GOT3 (cell line): ENCODE data around the gene EXOC6B.
"Not testable (repeated sequence)": the region's sequence is repeated elsewhere in the genome, so short reads cannot be mapped to it uniquely, and the experiment has no call there.

ENCODE experiments used
- DNase-seq: peaks from one replicate; lab custom pipeline; 2025; ENCODE audit warnings: mixed read lengths; lab: John Stamatoyannopoulos, UW

EXOC6B gene

GRCh38 chr2:72427022-72427861, 398.6 kb downstream of the EXOC6B start:
- no peak for DNase-seq

- no peak for DNase-seq
Observed at GRCh38 chr2:72425996-72426395, 399.8 kb downstream of the EXOC6B start.

- DNase-seq, result no peak
Observed at GRCh38 chr2:72423756-72424155, 402.1 kb downstream of the EXOC6B start.

- DNase-seq, result not testable (repeated sequence)
Observed at GRCh38 chr2:72421771-72422379, 404.0 kb downstream of the EXOC6B start.

- no peak for DNase-seq
Observed at GRCh38 chr2:72415781-72416475, 409.9 kb downstream of the EXOC6B start.

- no peak for DNase-seq
Observed at GRCh38 chr2:72415241-72415661, 410.6 kb downstream of the EXOC6B start.

GRCh38 chr2:72414137-72414760, 411.6 kb downstream of the EXOC6B start:
- no peak for DNase-seq

- DNase-seq, result no peak
Observed at GRCh38 chr2:72413716-72414115, 412.1 kb downstream of the EXOC6B start.

- DNase-seq, result no peak
Observed at GRCh38 chr2:72412214-72412613, 413.6 kb downstream of the EXOC6B start.

GRCh38 chr2:72399879-72400278, 426.0 kb downstream of the EXOC6B start:
- DNase-seq, result no peak

- no peak for DNase-seq
Observed at GRCh38 chr2:72395096-72395495, 430.7 kb downstream of the EXOC6B start.

- DNase-seq, result no peak
Observed at GRCh38 chr2:72394541-72395070, 431.2 kb downstream of the EXOC6B start.

- no peak for DNase-seq
Observed at GRCh38 chr2:72389447-72389846, 436.4 kb downstream of the EXOC6B start.

GRCh38 chr2:72388263-72388662, 437.6 kb downstream of the EXOC6B start:
- DNase-seq, result no peak

GRCh38 chr2:72386288-72386687, 439.5 kb downstream of the EXOC6B start:
- no peak for DNase-seq

- DNase-seq, result no peak
Observed at GRCh38 chr2:72378753-72379348, 447.0 kb downstream of the EXOC6B start.

- DNase-seq, result no peak
Observed at GRCh38 chr2:72367530-72368225, 458.2 kb downstream of the EXOC6B start.

GRCh38 chr2:72363406-72363805, 462.4 kb downstream of the EXOC6B start:
- no peak for DNase-seq

- no peak for DNase-seq
Observed at GRCh38 chr2:72362733-72363132, 463.1 kb downstream of the EXOC6B start.

GRCh38 chr2:72361521-72361920, 464.3 kb downstream of the EXOC6B start:
- DNase-seq, result no peak

- DNase-seq, result no peak
Observed at GRCh38 chr2:72361042-72361441, 464.8 kb downstream of the EXOC6B start.
